ENCODE results near the gene PCDH9.

The PCDH9 gene

DNA sequence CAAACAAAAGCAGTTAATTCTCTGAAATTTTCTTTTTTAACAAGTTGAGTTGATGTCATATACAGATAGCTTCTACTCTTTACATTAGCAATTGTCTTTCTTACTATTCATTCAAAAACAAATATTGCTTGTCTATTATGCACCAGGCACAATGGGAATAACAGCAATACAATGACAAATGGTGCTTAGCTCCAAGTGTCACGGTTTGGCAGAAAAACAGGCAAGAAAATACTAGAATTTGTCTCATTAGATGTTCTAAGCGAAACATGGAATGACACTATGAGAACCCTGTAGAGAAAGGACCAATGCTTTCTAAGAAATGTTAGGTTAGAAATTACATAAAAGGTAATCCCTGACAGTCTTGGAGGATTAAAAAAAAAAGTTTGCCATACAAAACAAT lies 187.6 kb downstream of the PCDH9 start:
- H3K4me3 ChIP-seq (ENCODE audit: low read depth, low read length): no peak overlapping the region
- no peak for DNase-seq (ENCODE audit: low read depth)
- TF ChIP-seq, protein P1, sequence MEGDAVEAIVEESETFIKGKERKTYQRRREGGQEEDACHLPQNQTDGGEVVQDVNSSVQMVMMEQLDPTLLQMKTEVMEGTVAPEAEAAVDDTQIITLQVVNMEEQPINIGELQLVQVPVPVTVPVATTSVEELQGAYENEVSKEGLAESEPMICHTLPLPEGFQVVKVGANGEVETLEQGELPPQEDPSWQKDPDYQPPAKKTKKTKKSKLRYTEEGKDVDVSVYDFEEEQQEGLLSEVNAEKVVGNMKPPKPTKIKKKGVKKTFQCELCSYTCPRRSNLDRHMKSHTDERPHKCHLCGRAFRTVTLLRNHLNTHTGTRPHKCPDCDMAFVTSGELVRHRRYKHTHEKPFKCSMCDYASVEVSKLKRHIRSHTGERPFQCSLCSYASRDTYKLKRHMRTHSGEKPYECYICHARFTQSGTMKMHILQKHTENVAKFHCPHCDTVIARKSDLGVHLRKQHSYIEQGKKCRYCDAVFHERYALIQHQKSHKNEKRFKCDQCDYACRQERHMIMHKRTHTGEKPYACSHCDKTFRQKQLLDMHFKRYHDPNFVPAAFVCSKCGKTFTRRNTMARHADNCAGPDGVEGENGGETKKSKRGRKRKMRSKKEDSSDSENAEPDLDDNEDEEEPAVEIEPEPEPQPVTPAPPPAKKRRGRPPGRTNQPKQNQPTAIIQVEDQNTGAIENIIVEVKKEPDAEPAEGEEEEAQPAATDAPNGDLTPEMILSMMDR (conservative IDR thresholded peaks at IDR 0.05; ENCODE audit: low read depth, low read length): no peak

DNA sequence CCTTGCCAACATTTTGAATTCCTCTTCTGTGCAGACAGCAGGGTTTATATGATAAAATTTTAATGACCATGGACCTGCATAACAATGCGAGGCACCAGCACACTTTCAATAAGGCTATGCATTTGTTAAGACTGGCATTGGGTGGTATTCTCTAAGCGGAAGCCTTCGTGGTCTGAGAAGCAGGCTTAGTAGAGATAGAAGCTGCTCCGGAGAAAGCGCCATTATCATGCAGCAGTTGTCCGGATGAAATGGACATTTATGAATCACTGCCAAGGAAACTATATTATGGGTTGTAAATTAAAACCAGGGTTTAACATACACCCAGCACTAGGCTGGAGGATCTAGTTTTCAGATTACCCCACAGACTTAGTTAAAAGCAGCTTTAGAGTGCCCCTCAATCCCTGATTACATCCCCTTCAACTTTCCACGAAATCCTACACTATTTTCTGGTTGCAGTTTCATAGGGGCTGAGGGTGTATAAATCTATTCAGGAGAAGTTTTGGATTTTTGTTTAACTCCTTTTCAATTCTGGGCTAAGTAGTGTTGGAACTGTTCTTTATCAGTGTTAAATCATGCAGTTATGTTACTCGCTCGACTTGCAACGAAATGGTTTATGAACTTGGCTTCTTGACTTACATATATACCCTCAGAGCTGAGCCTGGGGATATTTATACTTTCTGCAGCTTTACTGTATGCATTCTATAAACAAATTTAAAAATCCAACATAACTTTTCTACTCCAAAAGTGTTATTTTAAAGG lies 193.3 kb downstream of the PCDH9 start:
- TF ChIP-seq, protein P1 (conservative IDR thresholded peaks at IDR 0.05; ENCODE audit: low read depth, low read length): no peak
- no peak overlapping the region for H3K4me3 ChIP-seq (ENCODE audit: low read depth, low read length)
- no peak for DNase-seq (ENCODE audit: low read depth)

DNA sequence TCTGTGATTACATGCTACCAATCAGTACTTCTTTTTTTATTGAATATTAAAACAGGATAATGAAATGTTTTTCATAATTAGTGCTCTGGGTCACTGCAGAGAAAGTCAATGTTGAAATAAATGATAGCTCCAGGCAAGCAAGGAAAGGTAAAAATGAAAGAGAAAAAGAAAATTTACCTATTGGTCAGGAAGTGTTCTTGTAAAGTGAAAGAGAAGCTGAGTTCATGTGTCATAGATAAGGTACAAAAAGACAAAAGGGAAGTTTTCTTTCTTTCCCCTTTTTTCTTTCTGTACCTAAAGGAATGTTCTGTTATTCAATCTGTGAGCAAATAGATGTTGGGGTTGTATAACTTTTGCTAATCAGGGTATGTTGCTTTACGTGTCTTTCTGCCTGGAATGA lies 197.0 kb downstream of the PCDH9 start:
- TF ChIP-seq, protein P1 (conservative IDR thresholded peaks at IDR 0.05; ENCODE audit: low read depth, low read length): no peak
- no peak overlapping the region for H3K4me3 ChIP-seq (ENCODE audit: low read depth, low read length)
- no peak for DNase-seq (ENCODE audit: low read depth)

DNA sequence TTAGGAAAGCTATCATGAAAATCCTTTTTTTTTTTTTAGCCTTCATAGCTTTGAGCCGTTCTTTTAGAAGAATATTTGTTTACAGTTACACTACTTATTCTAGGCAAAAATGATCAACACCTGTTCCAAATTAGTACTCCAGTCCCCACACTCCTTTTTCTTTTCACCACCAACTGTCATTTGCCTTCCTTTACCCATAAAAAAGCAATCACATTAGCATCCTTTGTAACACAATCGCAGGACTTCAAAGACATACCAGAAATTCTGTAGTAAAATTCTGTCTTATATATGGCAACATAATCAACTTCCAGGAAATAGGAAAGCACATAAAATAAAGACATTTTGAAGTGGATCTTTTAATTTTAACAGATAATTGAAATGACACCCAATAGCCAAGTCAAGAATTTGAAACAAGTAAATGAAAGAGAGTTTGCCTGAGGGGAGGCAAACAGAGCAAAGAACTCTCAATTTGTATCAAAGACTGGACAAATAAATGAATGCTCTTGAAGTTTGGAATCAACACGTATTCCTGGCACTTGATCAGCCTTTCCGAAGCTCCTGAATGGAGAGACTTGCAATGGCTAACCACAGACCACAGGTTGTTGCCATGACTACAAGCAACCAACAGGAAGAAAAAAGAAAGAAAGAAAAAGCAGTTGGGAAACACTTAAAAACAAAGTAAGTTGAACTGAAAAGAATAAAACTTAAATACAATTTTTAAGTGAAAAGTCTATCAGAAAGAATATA lies 206.8 kb downstream of the PCDH9 start:
- peak overlapping the region; percentile 21 for H3K4me3 ChIP-seq (ENCODE audit: low read depth, low read length)
- TF ChIP-seq, protein P1 (conservative IDR thresholded peaks at IDR 0.05; ENCODE audit: low read depth, low read length): no peak
- peak; percentile 98 for DNase-seq (ENCODE audit: low read depth)

DNA sequence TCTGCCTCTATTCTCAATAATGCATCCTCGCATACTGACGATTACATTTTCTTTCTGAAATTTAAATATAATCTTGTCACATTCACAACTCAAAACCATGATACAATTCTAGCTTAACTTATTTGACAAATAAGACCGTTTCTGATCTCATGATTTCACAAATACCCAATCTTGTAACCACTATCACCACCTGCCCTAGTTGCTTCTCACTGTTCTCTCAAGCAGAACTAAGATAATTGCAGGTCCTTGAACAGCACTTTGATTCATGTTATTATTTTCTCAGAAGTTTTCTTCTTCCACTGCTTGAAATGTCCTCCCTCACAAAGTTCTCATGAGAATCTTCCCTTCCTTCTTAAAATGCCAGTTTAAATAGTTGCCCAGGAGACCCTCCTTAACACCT lies 211.4 kb downstream of the PCDH9 start:
- DNase-seq (ENCODE audit: low read depth): no peak
- H3K4me3 ChIP-seq (ENCODE audit: low read depth, low read length): no peak overlapping the region
- TF ChIP-seq, protein P1 (conservative IDR thresholded peaks at IDR 0.05; ENCODE audit: low read depth, low read length): no peak

DNA sequence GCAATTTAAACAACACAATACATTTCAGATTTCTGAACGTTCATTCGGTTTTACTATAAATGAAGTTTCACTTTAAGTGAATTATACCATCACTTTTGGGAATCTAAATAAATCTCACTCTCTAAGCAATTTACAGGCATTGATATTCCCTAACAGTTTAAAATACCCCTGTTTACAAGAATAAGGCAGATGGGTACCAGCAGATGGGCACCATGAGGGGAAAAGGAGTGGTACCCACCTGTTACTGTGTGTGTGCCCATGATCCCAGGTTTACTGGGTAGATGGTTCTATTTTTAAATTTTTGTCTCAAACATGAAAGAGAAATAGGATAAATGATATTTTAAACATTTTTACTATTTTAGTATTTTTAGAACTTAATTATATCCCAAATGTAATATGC lies 212.9 kb downstream of the PCDH9 start:
- TF ChIP-seq, protein P1 (conservative IDR thresholded peaks at IDR 0.05; ENCODE audit: low read depth, low read length): no peak
- DNase-seq (ENCODE audit: low read depth): no peak
- no peak overlapping the region for H3K4me3 ChIP-seq (ENCODE audit: low read depth, low read length)
